Measurements from ENCODE around the gene OR8K1.

The OR8K1 gene

GRCh38 chr11:56345739-56346138 is at the start of gene OR8K1:
TSS of gene OR8K1 (plus strand) at chr11:56346039. CDS start at chr11:56346039, 0 bp downstream.
- no peak for DNase-seq (ENCODE audit: low read depth in 1 of 2, low spot score in 1 of 2)

GRCh38 chr11:56296898-56297297 is 48.9 kb upstream of the OR8K1 start:
- DNase-seq (ENCODE audit: low read depth in 1 of 2, low spot score in 1 of 2), result no peak

- no peak for DNase-seq (ENCODE audit: low read depth in 1 of 2, low spot score in 1 of 2)
Measured at GRCh38 chr11:56307836-56308235, 38.0 kb upstream of the OR8K1 start.

- no peak for DNase-seq (ENCODE audit: low read depth in 1 of 2, low spot score in 1 of 2)
Measured at GRCh38 chr11:56314844-56315243, 31.0 kb upstream of the OR8K1 start, which contains the start of gene OR8K3. TSS of gene OR8K3 (plus strand) at chr11:56315144. CDS start at chr11:56318307, 3,163 bp downstream.

GRCh38 chr11:56331861-56332491 is 13.9 kb upstream of the OR8K1 start:
- DNase-seq (ENCODE audit: low read depth in 1 of 2, low spot score in 1 of 2), result no peak

- DNase-seq (ENCODE audit: low read depth in 1 of 2, low spot score in 1 of 2), result no peak
Measured at GRCh38 chr11:56333156-56333555, 12.7 kb upstream of the OR8K1 start.

GRCh38 chr11:56340289-56340688 is 5.5 kb upstream of the OR8K1 start:
- DNase-seq (ENCODE audit: low read depth in 1 of 2, low spot score in 1 of 2), result no peak

GRCh38 chr11:56353991-56354390 is 8.2 kb downstream of the OR8K1 start, which contains the start of gene OR8J1:
TSS of gene OR8J1 (plus strand) at chr11:56354291. CDS start at chr11:56360247, 5,956 bp downstream.
- no peak for DNase-seq (ENCODE audit: low read depth in 1 of 2, low spot score in 1 of 2)

GRCh38 chr11:56375324-56375723 is 29.5 kb downstream of the OR8K1 start, which contains the start of gene OR8U1:
TSS of gene OR8U1 (plus strand) at chr11:56375624. CDS start at chr11:56375624, 0 bp downstream.
- no peak for DNase-seq (ENCODE audit: low read depth in 1 of 2, low spot score in 1 of 2)

GRCh38 chr11:56380120-56380519 is 34.3 kb downstream of the OR8K1 start:
- DNase-seq (ENCODE audit: low read depth in 1 of 2, low spot score in 1 of 2), result no peak

GRCh38 chr11:56394381-56394780 is 48.5 kb downstream of the OR8K1 start:
- DNase-seq (ENCODE audit: low read depth in 1 of 2, low spot score in 1 of 2), result no peak

GRCh38 chr11:56396047-56396446 is 50.2 kb downstream of the OR8K1 start:
- no peak for DNase-seq (ENCODE audit: low read depth in 1 of 2, low spot score in 1 of 2)
